Stimulated activated naive B cell treated with anti-CD40 and anti-IgM and Interleukin-4, amounts not matched to agents 10 μg/mL and 1 μg/mL and 100 μg/mL, for 72 hours (primary cell): ENCODE data around the gene NDRG2.
A peak's percentile ranks its signal among the peaks of the same experiment; 100 is the strongest.

ENCODE experiments used
- ATAC-seq, 2 donors: fragments of 150-1000 bp; cut with Tn5 transposase; replicated peaks; 2 replicates each; pipeline ENCODE4 v1.10.0; 2021; ENCODE audit warnings: moderate library complexity in 1 of 2
- DNase-seq: peaks from one replicate; pipeline ENCODE4 v3.0.0; 2021
- H3K27ac Mint-ChIP-seq: one replicate; pipeline ENCODE4 v1.8.0; 2022; ENCODE audit warnings: mild to moderate bottlenecking, mixed read lengths
- H3K27me3 Mint-ChIP-seq, 2 donors: one replicate each; pipeline ENCODE4 v1.8.0; 2022; ENCODE audit warnings: mixed read lengths in 2 of 2
- H3K36me3 Mint-ChIP-seq, 2 donors: one replicate each; pipeline ENCODE4 v1.8.0; 2022; ENCODE audit warnings: mixed read lengths in 2 of 2, mild to moderate bottlenecking in 1 of 2
- H3K4me1 Mint-ChIP-seq, 2 donors: one replicate each; pipeline ENCODE4 v1.8.0; 2022; ENCODE audit warnings: mixed read lengths in 2 of 2, mild to moderate bottlenecking in 1 of 2
- H3K4me3 Mint-ChIP-seq, 2 donors: one replicate each; pipeline ENCODE4 v1.8.0; 2022; ENCODE audit warnings: mild to moderate bottlenecking in 2 of 2, mixed read lengths in 2 of 2, moderate library complexity in 1 of 2
- H3K9me3 Mint-ChIP-seq, 2 donors: one replicate each; pipeline ENCODE4 v1.8.0; 2022; ENCODE audit warnings: mixed read lengths in 2 of 2, mild to moderate bottlenecking in 1 of 2

Gene NDRG2

DNA sequence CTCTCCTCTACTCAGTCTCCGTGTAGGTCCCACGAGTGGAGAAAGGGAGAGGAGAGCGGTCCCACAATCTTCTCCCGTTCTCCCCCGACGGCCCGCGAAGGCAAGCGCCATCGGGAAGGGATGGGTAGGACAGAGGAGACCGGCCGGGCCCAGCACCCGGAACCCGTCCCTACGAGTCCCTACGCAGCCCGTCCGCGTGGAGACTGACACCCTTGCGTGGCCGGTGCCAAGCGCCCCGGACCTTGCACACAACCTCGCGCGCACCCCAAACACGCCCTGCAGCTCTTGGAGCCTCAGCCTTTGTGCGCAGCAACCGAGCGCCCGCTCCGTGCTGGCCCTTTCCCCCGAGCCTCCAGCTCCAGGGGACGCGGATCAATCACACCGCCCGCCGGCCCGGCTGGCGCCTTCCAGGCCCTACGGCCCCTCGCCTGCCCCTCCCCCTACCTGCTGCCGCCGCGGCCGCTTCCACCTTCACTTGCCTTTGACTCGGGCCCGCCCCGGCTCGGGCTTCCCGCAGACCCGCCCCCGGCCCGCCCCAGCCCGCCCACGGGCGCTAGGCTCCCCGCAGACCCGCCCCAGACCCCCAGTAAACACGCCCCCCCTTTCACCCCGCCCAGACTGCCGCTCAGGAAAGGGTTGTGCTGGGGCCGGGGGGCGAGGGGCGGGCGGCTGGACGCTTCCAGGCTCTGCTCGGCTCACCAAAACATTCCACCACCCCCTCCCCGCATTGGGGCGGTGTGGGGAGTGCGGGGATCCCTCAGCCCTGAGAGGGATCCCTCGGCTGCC, at the start of gene NDRG2:
TSS of gene NDRG2 (minus strand) at position 477 of the 786 bp plus-strand sequence. CDS start 1,746 bp downstream, outside the sequence.
- Mint-ChIP-seq H3K36me3 (no peaks in the 10 kb centered on the region), H3K27me3 (peaks cover 13 to 26% of the 10 kb centered on the region in 2 donors), H3K27ac (peak within 1 kb of the TSS; percentile 42), H3K4me1 (peaks cover 18% of the 10 kb centered on the region in 2 donors), H3K4me3 (peak within 1 kb of the TSS; percentile 81 to 83), H3K9me3 (no peaks in the 10 kb centered on the region)
- DNase-seq (peak; percentile 23), ATAC-seq (peak; percentile 79 to 81)

DNA sequence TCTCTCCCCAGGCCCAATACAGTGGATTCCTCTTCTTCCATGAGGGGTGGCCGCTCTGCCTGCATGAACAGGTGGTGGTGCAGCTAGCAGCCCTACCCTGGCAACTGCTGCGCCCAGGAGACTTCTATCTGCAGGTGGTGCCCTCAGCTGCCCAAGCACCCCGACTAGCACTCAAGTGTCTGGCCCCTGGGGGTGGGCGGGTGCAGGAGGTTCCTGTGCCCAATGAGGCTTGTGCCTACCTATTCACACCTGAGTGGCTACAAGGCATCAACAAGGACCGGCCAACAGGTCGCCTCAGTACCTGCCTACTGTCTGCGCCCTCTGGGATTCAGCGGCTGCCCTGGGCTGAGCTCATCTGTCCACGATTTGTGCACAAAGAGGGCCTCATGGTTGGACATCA, 49.1 kb upstream of the NDRG2 start:
- DNase-seq, result no peak
- Mint-ChIP-seq H3K9me3 (no peaks in the 10 kb centered on the region), H3K27me3 (peaks cover 5 to 9% of the 10 kb centered on the region in 2 donors), H3K4me1 (peaks cover 41 to 44% of the 10 kb centered on the region in 2 donors), H3K36me3 (peaks cover 0 to 2% of the 10 kb centered on the region in 2 donors), H3K4me3 (no peak overlapping the region), H3K27ac (no peak overlapping the region)
- no peak for ATAC-seq

DNA sequence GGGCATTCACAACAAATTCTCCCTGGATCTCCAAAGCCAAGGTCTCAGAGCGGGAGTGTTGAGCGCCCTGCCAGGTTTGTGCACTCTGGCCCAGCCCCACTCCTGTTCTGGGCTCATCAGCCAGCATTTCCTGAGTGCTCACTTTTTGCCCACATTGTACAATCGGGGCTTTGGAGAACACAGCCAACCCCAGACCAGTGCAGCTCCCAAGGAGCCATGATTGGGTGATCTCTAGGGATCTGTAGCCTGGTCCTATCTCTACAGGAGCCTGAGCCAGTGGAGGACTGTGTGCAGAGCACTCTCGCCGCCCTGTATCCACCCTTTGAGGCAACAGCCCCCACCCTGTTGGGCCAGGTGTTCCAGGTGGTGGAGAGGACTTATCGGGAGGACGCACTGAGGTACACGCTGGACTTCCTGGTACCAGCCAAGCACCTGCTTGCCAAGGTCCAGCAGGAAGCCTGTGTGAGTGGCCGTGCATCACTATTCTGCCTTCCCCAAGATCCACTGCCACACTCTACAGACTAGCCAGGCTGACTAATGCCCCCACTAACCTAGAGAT, 48.0 kb upstream of the NDRG2 start:
- H3K36me3 Mint-ChIP-seq, result peaks cover 0 to 2% of the 10 kb centered on the region in 2 donors
- H3K9me3 Mint-ChIP-seq, result no peaks in the 10 kb centered on the region
- H3K27ac Mint-ChIP-seq, result no peak overlapping the region
- no peak for ATAC-seq
- DNase-seq, result no peak
- peaks cover 10 to 18% of the 10 kb centered on the region in 2 donors for H3K27me3 Mint-ChIP-seq
- no peak overlapping the region for H3K4me3 Mint-ChIP-seq
- H3K4me1 Mint-ChIP-seq, result peaks cover 46 to 48% of the 10 kb centered on the region in 2 donors

DNA sequence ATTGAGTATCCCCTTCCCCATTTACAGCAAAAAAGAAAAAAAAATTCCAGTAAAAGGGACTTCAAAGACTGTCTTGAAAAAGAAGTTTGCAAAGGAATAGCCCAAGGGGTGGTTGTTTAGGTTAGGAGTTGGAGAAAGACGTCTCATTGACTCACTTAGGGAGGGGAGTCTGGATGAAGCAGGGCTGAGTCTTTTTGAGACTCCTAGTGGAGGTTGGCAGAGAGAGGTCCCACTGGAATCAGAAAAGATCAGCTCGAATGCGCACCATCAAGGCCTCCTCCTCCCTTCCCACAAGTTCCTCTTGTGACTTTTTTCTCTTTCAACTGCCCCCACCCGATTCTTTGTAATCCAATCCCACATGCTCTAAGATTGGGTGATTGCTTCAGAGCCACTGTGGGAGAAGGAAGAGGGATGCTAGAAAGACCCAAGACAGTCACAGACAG, 47.2 kb upstream of the NDRG2 start:
- peak overlapping the region; percentile 87 to 88 for H3K4me3 Mint-ChIP-seq
- ATAC-seq (no peak), DNase-seq (no peak)
- H3K27me3 Mint-ChIP-seq, result peaks cover 15 to 19% of the 10 kb centered on the region in 2 donors
- H3K9me3 Mint-ChIP-seq, result no peaks in the 10 kb centered on the region
- peak overlapping the region; percentile 77 for H3K27ac Mint-ChIP-seq
- peaks cover 42 to 43% of the 10 kb centered on the region in 2 donors for H3K4me1 Mint-ChIP-seq
- H3K36me3 Mint-ChIP-seq, result peaks cover 0 to 2% of the 10 kb centered on the region in 2 donors

DNA sequence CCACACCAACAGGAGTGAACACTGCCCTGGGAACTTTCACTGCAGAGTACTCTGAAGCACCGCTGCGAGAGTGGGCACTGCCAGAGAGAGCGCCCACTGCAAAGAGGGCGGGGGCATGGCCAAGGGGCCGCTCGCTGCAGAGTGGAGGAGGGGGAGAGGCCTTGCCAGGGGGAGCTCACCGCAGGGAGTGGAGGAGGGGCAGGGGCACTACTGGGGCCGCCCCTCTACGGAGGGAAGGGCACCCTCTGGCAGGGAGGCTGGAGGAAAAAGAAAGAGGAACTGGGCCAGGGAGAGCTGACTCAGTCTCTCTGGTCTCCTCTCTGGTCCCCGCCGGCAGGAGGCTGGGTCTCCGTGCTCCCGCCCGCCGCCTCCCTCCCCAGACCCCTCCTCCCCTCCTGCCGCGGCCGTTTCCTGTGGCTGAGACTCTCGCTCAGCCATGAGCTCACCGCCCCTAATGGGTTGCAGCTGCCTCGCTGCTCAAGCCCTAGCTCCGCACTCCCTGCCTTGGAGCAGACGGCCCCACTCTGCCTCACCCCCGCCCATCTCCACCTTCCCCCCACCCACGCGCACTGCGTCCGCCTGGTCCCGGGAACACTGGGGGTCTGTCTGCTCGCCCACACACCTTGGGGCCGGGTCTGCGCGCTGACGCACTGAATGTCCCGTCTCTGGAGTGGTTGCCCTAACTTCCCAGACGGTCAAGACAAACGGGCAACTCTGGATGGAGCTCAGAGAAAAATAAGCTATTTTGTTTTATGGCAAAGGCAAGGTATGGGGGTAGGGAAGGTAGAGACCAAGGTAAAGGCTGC, 46.6 kb upstream of the NDRG2 start:
- H3K36me3 Mint-ChIP-seq, result peaks cover 0 to 2% of the 10 kb centered on the region in 2 donors
- H3K4me1 Mint-ChIP-seq, result peaks cover 42 to 43% of the 10 kb centered on the region in 2 donors
- H3K9me3 Mint-ChIP-seq, result no peaks in the 10 kb centered on the region
- peak overlapping the region; percentile 77 for H3K27ac Mint-ChIP-seq
- H3K27me3 Mint-ChIP-seq, result peaks cover 19 to 25% of the 10 kb centered on the region in 2 donors
- ATAC-seq, result peak; percentile 76 to 78
- H3K4me3 Mint-ChIP-seq, result peak overlapping the region; percentile 87 to 88
- DNase-seq, result peak; percentile 69

DNA sequence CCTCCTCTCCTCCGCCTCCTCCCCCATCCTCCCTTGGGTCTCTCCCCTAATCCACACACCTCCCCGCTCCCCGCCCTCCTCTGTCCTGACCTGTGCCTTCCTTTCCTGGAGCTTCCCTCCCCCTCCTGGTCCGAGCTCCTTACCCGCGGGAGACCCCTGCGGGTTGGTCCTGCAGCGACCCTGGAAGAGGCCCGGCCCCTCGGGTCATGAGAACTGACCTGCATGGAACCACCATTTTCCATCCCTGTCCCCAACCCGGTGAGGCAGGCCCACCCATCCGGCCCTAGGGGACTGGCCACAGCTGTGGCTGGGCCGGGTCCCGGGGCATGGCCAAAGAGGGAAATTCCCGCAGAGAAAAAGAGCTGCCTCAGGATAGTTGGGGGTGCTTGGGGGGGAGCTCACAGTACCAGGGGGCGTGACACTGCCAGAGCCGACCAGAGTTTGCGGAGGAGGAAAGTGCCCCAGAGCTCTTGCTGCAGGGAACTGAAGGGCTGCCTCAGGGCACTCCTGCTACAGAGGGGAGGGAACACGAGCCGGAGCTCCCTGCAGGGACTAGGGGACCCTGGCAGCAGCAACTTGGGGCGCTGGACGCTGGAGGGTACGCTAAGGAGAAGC, 45.9 kb upstream of the NDRG2 start:
- DNase-seq (no peak), ATAC-seq (peak; percentile 52 to 53)
- Mint-ChIP-seq H3K4me3 (peak overlapping the region; percentile 87 to 88), H3K27me3 (peaks cover 26 to 32% of the 10 kb centered on the region in 2 donors), H3K36me3 (no peaks in the 10 kb centered on the region), H3K4me1 (peaks cover 41 to 42% of the 10 kb centered on the region in 2 donors), H3K9me3 (no peaks in the 10 kb centered on the region), H3K27ac (peak overlapping the region; percentile 80)

DNA sequence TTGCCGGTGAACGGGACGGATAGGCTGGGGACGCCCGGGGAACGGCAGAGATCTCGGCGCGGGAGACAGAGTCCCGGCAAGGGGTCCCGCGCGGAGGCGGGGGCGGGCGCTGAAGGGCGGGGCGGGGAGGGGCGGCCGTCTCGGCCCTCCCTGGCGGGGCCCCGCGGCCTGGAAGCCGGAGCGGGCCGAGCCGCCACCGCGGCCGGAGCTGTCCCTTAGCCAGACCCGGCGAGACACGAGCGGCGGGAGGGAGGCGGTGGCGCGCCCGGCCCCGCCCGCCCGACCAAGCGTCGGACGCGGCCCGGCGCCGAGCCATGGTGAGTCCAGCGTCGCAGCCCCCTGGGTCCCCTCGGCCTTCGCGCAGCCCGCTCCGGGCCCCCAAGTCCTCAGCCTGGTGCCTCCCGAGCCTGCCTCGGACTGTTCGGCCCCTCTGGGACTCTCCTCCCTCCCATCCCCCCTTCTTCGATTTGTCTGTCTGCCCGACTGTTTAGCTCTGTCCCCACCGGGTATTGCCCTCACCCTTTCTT, 45.3 kb upstream of the NDRG2 start, which contains the start of gene ARHGEF40:
TSS of gene ARHGEF40 (plus strand) at position 222 of the 527 bp plus-strand sequence. CDS start at position 315, 93 bp downstream.
- peak; percentile 1 to 8 for ATAC-seq
- peaks cover 41 to 42% of the 10 kb centered on the region in 2 donors for H3K4me1 Mint-ChIP-seq
- DNase-seq, result peak; percentile 17
- no peaks in the 10 kb centered on the region for H3K9me3 Mint-ChIP-seq
- peak within 1 kb of the TSS; percentile 80 for H3K27ac Mint-ChIP-seq
- H3K36me3 Mint-ChIP-seq, result no peaks in the 10 kb centered on the region
- peaks cover 31 to 37% of the 10 kb centered on the region in 2 donors for H3K27me3 Mint-ChIP-seq
- H3K4me3 Mint-ChIP-seq, result peak within 1 kb of the TSS; percentile 88

DNA sequence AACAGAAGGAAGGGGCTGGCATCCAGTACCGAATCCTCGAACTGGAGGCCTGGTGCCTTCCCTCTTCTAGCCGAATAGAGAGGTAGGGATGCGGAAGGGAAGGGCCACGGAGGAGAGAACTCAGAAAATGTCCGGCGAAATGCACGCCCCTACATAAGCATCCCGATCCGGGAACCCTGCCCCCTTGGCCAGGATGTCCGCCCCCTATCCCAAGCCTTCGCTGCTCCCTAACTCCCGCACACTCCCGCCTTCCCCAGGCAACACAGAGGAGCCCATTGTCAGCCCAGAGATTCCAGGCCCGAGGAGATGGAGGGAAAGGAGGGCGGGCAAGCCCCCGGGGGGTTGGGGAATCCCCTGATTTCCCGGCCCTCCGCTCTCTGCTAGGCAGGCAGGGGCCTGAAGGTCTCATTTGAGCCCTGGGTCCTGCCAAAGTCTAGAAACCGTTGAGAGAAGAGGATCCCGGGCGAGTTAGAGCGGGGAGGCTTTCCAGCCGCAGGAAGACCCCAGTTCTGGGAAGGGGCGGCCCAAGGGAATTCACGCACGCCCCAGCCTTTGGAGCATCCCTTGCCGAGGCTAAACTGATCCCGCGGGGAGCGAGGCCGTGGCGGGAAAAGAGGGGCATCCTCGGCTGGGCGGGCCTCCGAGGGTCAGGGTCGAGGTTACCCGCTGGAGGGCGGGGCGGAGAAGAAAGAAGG, 44.7 kb upstream of the NDRG2 start:
- H3K4me3 Mint-ChIP-seq, result peak overlapping the region; percentile 85 to 88
- no peaks in the 10 kb centered on the region for H3K36me3 Mint-ChIP-seq
- DNase-seq (no peak), ATAC-seq (no peak)
- H3K9me3 Mint-ChIP-seq, result no peaks in the 10 kb centered on the region
- H3K27ac Mint-ChIP-seq, result peak overlapping the region; percentile 27
- H3K4me1 Mint-ChIP-seq, result peaks cover 41 to 42% of the 10 kb centered on the region in 2 donors
- peaks cover 33 to 43% of the 10 kb centered on the region in 2 donors for H3K27me3 Mint-ChIP-seq

DNA sequence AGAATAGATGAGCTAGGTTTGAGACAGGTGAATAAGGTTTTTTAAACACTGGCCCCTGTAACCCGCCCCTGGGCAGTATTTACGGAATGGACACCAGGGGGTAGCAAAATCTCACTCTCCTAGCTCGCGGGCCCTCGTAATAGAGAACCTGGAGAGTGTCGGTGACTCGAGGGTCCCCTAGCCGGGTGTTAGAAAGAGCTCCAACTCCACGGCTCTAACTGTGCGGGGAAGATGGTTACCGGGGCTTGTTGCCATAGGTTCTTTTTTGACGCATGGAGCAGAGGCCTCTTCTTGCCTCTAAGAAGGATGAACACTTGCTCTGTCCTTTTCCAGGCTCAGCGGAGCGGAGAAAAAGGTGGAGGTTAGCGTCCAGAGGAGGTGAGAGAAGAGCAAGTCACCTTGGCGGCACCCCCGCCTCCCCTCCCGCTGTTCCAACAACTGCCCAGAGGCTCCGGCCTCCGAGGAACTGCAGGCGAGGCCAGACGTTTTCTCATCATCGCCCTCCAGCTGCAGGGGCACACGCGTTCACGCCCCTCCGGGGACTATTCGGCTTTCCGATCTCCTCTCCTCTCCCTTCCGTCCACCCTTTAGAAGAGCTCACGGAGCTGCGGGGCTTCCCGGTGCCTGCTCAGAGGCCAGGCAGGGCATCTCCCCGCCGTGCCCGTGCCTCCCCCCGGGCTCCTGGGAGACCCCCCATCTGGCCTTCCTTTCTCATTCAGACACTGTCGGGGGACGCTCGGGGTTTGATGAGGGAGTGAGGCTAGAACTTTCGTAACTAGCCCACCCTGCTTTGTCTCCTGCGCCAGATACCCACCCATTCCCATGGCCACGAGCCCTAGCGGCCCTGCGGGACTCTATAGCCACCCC, 43.9 kb upstream of the NDRG2 start:
- peaks cover 33 to 45% of the 10 kb centered on the region in 2 donors for H3K27me3 Mint-ChIP-seq
- H3K4me3 Mint-ChIP-seq, result peak overlapping the region; percentile 85 to 88
- peak; percentile 43 for DNase-seq
- no peaks in the 10 kb centered on the region for H3K36me3 Mint-ChIP-seq
- H3K27ac Mint-ChIP-seq, result no peak overlapping the region
- peaks cover 41 to 42% of the 10 kb centered on the region in 2 donors for H3K4me1 Mint-ChIP-seq
- no peaks in the 10 kb centered on the region for H3K9me3 Mint-ChIP-seq
- ATAC-seq, result peak; percentile 41 to 47

DNA sequence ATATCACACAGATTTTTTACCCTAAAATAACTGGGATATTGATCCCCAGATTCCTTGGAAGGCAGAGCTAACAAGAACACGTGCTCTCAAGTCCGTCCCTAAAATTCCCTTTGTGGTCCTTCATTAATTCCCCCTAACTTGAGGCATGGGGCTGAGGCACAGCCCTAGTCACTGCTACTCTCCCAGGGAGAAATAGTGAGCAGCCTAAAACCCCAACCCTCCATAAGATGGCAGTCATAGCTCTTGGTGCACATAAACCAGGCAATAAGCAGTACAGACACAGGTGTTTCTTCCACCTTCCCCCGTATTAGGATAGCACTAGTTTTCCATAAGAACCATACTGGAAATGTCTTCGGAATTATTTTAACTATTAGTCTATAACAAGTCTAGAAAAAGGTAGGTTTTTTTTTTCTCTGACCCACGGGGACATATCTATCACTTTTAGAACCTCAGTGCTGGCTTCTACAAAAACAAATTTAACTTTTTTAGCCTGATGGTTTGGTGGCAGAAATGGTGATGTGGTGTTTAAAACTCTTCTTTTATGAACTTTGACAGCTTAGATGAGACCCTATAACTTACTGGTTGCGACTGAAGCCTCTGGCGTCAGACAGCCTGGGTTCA, 42.1 kb upstream of the NDRG2 start:
- no peak overlapping the region for H3K4me3 Mint-ChIP-seq
- no peak overlapping the region for H3K27ac Mint-ChIP-seq
- no peaks in the 10 kb centered on the region for H3K36me3 Mint-ChIP-seq
- H3K9me3 Mint-ChIP-seq, result no peaks in the 10 kb centered on the region
- H3K27me3 Mint-ChIP-seq, result peaks cover 31 to 52% of the 10 kb centered on the region in 2 donors
- H3K4me1 Mint-ChIP-seq, result peaks cover 31 to 35% of the 10 kb centered on the region in 2 donors
- ATAC-seq (no peak), DNase-seq (no peak)

DNA sequence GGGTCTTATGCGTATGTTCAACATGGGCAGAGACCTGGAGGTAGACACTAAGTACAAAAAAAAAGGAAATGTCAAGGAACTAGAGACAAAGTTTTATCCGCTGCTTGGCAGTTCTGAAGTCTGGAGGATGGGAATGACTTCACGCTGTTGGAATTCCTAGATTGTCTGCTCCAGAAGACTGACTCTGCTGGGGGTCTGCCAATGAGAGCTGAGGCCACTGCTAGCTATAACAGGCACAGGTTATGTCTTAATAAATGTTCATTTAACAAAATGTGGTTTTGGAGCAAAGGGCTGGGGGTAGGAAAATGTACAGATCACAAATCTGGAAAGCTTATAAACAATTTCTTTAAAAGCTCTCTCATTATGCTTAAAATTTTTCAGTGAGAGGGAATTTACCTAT, 38.6 kb upstream of the NDRG2 start:
- Mint-ChIP-seq H3K9me3 (no peaks in the 10 kb centered on the region), H3K27me3 (peaks cover 40 to 59% of the 10 kb centered on the region in 2 donors), H3K4me3 (no peak overlapping the region), H3K36me3 (no peaks in the 10 kb centered on the region), H3K27ac (no peak overlapping the region), H3K4me1 (peaks cover 4% of the 10 kb centered on the region in 2 donors)
- ATAC-seq, result no peak
- DNase-seq, result no peak

DNA sequence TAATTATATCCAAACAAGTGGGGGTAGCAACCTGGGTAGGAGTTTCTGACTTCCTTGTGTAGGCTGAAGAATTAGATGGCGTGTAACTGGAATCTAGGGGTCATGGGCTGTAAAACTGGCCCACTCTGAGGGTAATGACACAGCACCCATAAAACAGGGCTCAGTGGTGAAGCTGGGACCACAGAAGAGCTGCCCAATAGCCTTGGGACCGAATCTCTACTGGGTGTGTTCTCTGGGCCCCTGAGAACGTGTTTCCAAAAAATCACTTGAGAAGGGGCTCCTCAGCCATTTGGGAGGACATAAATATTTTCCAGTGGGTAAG, 36.4 kb upstream of the NDRG2 start:
- Mint-ChIP-seq H3K36me3 (no peaks in the 10 kb centered on the region), H3K4me1 (no peaks in the 10 kb centered on the region), H3K9me3 (no peaks in the 10 kb centered on the region), H3K27me3 (peaks cover 32 to 46% of the 10 kb centered on the region in 2 donors), H3K4me3 (no peak overlapping the region), H3K27ac (no peak overlapping the region)
- ATAC-seq (no peak), DNase-seq (no peak)
